SJSA1 (cell line): ENCODE measurements around the gene PPP2R5D. TPM values are rescaled to one million over a fixed set of nuclear protein-coding genes. Genes with fewer than 3 reads are reported as not detected.
"Not testable (repeated sequence)": the region's sequence is repeated elsewhere in the genome, so short reads cannot be mapped to it uniquely, and the experiment has no call there.

Source experiments
- DNase-seq, 2 experiments: peaks; one replicate each; pipeline ENCODE4 v3.0.0-alpha.2; 2015 to 2020; ENCODE audit warnings: low spot score in 2 of 2, low read depth in 1 of 2
- H3K27ac ChIP-seq: fragments of 250-450 bp; sonication (Bioruptor Pico); 2 replicates; pipeline ENCODE4 v1.5.1; 2020; ENCODE audit warnings: mild to moderate bottlenecking, moderate library complexity
- H3K27me3 ChIP-seq: fragments of 250-450 bp; sonication (Bioruptor Pico); replicated peaks from 2 replicates; pipeline ENCODE4 v1.5.1; 2020; ENCODE audit warnings: mild to moderate bottlenecking, moderate library complexity
- H3K36me3 ChIP-seq: fragments of 250-450 bp; sonication (Bioruptor Pico); 2 replicates; pipeline ENCODE4 v1.5.1; 2020; ENCODE audit warnings: mild to moderate bottlenecking
- H3K4me1 ChIP-seq: fragments of 250-450 bp; sonication (Bioruptor Pico); replicated peaks from 2 replicates; pipeline ENCODE4 v1.6.1; 2021; ENCODE audit warnings: mild to moderate bottlenecking
- H3K4me3 ChIP-seq: fragments of 250-450 bp; sonication (Bioruptor Pico); 2 replicates; pipeline ENCODE4 v1.5.1; 2020; ENCODE audit warnings: mild to moderate bottlenecking
- H3K9me3 ChIP-seq: fragments of 250-450 bp; sonication (Bioruptor Pico); replicated peaks from 2 replicates; pipeline ENCODE4 v1.5.1; 2020; ENCODE audit warnings: mild to moderate bottlenecking
- total RNA-seq: library from RNA; depleted of rRNA; stranded (reverse); fragments of >200 nt; shearing (Covaris generic); gene quantifications from 2 replicates; pipeline ENCODE4 v1.2.3, GENCODE V29; 2014

The PPP2R5D gene
- total RNA-seq, 1 experiment from 2014 or later, result 63.4 TPM

- peaks cover 40% of the 10 kb centered on the region for H3K36me3 ChIP-seq
- H3K9me3 ChIP-seq, result no peaks in the 10 kb centered on the region
- no peak overlapping the region for H3K27ac ChIP-seq
- peaks cover 9% of the 10 kb centered on the region for H3K4me1 ChIP-seq
- no peak overlapping the region for H3K4me3 ChIP-seq
- no peaks in the 10 kb centered on the region for H3K27me3 ChIP-seq
- no peak for DNase-seq
Measured at GRCh38 chr6:42988486-42989020, 4.2 kb downstream of the PPP2R5D start.

DNA sequence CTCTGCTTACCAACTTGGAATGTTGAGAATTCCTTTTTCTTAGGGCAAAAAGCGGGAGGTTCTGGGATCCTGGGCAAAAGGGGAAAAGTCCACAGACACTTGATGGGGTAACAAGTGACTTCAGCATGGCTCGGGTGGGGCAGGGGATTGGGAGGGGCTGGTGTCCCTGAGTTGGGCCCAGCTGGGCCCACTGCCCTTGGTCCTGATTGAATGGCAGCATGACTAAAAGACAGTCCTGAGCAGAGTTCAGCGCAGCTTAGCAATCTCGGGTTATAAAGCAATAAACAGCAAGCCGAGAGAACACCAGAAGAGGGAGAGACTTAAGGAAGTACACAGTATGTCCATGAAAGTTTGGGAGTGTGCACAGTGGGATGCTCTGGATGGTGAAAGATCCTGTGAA, 5.6 kb downstream of the PPP2R5D start:
- no peak overlapping the region for H3K27ac ChIP-seq
- H3K4me3 ChIP-seq, result no peak overlapping the region
- H3K9me3 ChIP-seq, result no peaks in the 10 kb centered on the region
- H3K4me1 ChIP-seq, result peaks cover 4% of the 10 kb centered on the region
- no peak for DNase-seq
- H3K36me3 ChIP-seq, result peaks cover 40% of the 10 kb centered on the region
- H3K27me3 ChIP-seq, result no peaks in the 10 kb centered on the region

DNA sequence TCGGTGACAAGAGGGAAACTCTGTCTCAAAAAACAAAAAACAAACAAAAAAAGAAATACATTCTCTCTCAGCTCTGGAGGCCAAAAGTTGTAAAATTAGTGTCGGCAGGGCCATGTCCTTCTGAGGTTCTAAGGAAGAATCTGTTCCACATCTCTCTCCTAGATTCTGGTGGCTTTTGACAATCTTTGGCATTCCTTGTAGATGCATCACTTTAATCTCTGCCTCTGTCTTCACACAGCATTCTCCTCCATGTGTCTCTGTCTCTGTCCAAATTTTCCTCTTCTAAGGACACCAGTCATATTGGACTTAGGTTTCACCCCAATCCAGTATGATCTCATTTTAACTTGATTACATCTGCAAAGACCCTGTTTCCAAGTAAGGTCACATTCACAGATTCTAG, 9.1 kb downstream of the PPP2R5D start:
- Histone ChIP-seq H3K36me3 (peaks cover 35% of the 10 kb centered on the region), H3K9me3 (no peaks in the 10 kb centered on the region), H3K27me3 (no peaks in the 10 kb centered on the region), H3K4me3 (no peak overlapping the region), H3K27ac (no peak overlapping the region), H3K4me1 (no peaks in the 10 kb centered on the region)
- DNase-seq, result no peak

DNA sequence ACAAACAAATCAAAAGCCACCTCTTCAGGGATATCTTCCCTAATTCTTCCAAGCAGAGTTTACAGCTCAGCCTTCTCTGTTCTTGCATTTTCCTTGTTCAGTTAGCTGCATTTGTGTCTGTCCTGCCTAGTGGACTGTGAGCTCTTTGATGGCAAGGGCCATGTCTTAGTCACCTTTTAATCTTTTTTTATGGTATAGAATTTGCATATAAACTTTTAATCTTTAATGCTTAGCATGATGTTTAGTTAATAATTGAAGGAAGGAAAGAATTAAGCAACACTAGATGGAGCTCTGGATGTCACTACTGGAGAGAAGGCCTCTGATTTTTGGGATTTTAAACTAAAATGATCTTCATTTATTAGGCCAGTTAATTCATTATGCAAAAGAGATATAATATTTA, 12.1 kb downstream of the PPP2R5D start:
- DNase-seq, result no peak

DNA sequence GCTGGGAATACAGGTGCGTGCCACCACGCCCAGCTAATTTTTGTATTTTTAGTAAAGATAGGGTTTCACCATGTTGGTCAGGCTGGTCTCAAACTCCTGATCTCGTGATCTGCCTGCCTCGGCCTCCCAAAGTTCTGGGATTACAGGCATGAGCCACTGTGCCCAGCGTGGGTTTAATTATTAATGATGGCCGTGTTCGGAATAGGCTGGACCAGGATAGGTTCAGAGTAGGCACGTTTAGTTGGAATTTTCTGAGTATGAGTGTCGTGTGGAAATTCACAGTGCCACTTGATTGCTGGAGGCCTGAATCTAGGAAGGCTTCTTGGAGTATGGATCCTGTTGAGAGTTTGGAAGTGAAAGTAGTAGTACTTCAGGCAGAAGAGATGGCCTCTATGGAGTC, 13.8 kb downstream of the PPP2R5D start:
- H3K4me3 ChIP-seq, H3K27me3 ChIP-seq, H3K9me3 ChIP-seq, H3K27ac ChIP-seq, DNase-seq, H3K4me1 ChIP-seq: not testable (repeated sequence)
- H3K36me3 ChIP-seq, result peaks cover 22% of the 10 kb centered on the region

More for the DNA sequence above, 12.1 kb downstream of the PPP2R5D start:
- Histone ChIP-seq H3K27me3 (no peaks in the 10 kb centered on the region), H3K9me3 (no peaks in the 10 kb centered on the region), H3K27ac (no peak overlapping the region), H3K36me3 (peaks cover 19% of the 10 kb centered on the region), H3K4me1 (no peaks in the 10 kb centered on the region), H3K4me3 (no peak overlapping the region)

GRCh38 chr6:43001843-43002242, 17.5 kb downstream of the PPP2R5D start:
- H3K36me3 ChIP-seq, result peaks cover 36% of the 10 kb centered on the region
- no peaks in the 10 kb centered on the region for H3K27me3 ChIP-seq
- no peak overlapping the region for H3K27ac ChIP-seq

GRCh38 chr6:43005844-43006243, 21.5 kb downstream of the PPP2R5D start:
- Histone ChIP-seq H3K36me3 (peaks cover 69% of the 10 kb centered on the region), H3K4me1 (no peaks in the 10 kb centered on the region), H3K4me3 (no peak overlapping the region), H3K27me3 (no peaks in the 10 kb centered on the region), H3K9me3 (no peaks in the 10 kb centered on the region), H3K27ac (no peak overlapping the region)
- DNase-seq, result no peak

More at GRCh38 chr6:43001843-43002242, 17.5 kb downstream of the PPP2R5D start:
- Histone ChIP-seq H3K9me3 (no peaks in the 10 kb centered on the region), H3K4me1 (no peaks in the 10 kb centered on the region), H3K4me3 (no peak overlapping the region)
- no peak for DNase-seq

DNA sequence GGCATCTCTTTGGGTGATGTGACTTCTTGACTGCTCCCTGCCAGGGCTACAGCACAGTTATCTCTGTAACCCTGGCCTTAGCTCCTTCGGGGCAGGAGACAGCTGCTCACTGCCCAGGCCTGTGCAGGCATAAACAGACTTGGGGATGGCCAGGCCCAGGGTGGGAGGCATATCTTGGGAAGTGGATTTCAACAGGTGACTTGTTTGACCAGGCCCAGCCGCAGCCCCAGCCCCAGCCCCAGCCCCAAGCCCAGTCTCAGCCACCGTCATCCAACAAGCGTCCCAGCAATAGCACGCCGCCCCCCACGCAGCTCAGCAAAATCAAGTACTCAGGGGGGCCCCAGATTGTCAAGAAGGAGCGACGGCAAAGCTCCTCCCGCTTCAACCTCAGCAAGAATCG, 21.9 kb downstream of the PPP2R5D start:
- H3K36me3 ChIP-seq, result peaks cover 69% of the 10 kb centered on the region
- H3K4me1 ChIP-seq, result no peaks in the 10 kb centered on the region
- DNase-seq, result no peak
- no peaks in the 10 kb centered on the region for H3K27me3 ChIP-seq
- H3K9me3 ChIP-seq, result no peaks in the 10 kb centered on the region
- H3K4me3 ChIP-seq, result no peak overlapping the region
- no peak overlapping the region for H3K27ac ChIP-seq

DNA sequence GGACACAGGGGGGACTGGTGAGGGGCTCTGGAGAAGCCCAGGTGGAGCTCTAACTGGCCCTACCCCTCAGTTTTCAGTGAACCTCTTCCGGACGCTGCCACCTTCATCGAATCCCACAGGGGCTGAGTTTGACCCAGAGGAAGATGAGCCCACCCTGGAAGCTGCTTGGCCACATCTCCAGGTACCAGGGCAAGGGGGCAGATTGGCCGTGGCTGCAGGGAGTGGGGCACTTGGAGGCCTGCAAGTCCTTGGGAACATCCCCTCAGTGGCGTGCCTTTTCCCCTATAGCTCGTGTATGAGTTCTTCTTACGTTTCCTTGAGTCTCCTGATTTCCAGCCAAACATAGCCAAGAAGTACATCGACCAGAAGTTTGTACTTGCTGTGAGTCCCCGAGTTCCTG, 22.8 kb downstream of the PPP2R5D start:
- no peaks in the 10 kb centered on the region for H3K27me3 ChIP-seq
- H3K4me1 ChIP-seq, result no peaks in the 10 kb centered on the region
- H3K9me3 ChIP-seq, result no peaks in the 10 kb centered on the region
- no peak overlapping the region for H3K27ac ChIP-seq
- no peak for DNase-seq
- peaks cover 78% of the 10 kb centered on the region for H3K36me3 ChIP-seq
- no peak overlapping the region for H3K4me3 ChIP-seq

DNA sequence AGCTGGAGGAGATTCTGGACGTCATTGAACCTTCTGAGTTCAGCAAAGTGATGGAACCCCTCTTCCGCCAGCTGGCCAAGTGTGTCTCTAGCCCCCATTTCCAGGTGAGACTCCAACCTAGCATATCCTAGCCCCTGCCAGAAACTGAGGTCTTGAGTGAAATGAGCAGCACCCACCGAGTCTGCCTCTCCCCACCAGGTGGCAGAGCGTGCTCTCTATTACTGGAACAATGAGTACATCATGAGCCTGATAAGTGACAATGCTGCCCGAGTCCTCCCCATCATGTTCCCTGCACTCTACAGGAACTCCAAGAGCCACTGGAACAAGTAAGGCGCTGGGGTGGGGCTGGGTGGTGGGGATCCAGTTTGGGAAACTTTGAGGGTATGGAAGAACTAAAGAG, 24.8 kb downstream of the PPP2R5D start:
- H3K4me1 ChIP-seq, result peaks cover 7% of the 10 kb centered on the region; the same call in 1 of the 2 replicates
- no peaks in the 10 kb centered on the region for H3K27me3 ChIP-seq
- peak in 1 of 2 experiments; percentile 28 for DNase-seq
- H3K4me3 ChIP-seq, result no peak overlapping the region
- H3K27ac ChIP-seq, result no peak overlapping the region
- H3K9me3 ChIP-seq, result no peaks in the 10 kb centered on the region
- H3K36me3 ChIP-seq, result peaks cover 77% of the 10 kb centered on the region

GRCh38 chr6:43011207-43011606, 26.8 kb downstream of the PPP2R5D start:
- Histone ChIP-seq H3K4me1 (peaks cover 7% of the 10 kb centered on the region; the same call in 1 of the 2 replicates), H3K27me3 (no peaks in the 10 kb centered on the region), H3K27ac (no peak overlapping the region), H3K9me3 (no peaks in the 10 kb centered on the region), H3K4me3 (no peak overlapping the region), H3K36me3 (peaks cover 71% of the 10 kb centered on the region)
- no peak for DNase-seq

GRCh38 chr6:43012364-43012763, 28.0 kb downstream of the PPP2R5D start:
- peaks cover 7% of the 10 kb centered on the region; the same call in 1 of the 2 replicates for H3K4me1 ChIP-seq
- H3K27me3 ChIP-seq, result no peaks in the 10 kb centered on the region
- DNase-seq, result no peak
- H3K4me3 ChIP-seq, result no peak overlapping the region; the same call in 1 of the 2 replicates
- peaks cover 73% of the 10 kb centered on the region for H3K36me3 ChIP-seq
- no peaks in the 10 kb centered on the region for H3K9me3 ChIP-seq
- no peak overlapping the region for H3K27ac ChIP-seq

DNA sequence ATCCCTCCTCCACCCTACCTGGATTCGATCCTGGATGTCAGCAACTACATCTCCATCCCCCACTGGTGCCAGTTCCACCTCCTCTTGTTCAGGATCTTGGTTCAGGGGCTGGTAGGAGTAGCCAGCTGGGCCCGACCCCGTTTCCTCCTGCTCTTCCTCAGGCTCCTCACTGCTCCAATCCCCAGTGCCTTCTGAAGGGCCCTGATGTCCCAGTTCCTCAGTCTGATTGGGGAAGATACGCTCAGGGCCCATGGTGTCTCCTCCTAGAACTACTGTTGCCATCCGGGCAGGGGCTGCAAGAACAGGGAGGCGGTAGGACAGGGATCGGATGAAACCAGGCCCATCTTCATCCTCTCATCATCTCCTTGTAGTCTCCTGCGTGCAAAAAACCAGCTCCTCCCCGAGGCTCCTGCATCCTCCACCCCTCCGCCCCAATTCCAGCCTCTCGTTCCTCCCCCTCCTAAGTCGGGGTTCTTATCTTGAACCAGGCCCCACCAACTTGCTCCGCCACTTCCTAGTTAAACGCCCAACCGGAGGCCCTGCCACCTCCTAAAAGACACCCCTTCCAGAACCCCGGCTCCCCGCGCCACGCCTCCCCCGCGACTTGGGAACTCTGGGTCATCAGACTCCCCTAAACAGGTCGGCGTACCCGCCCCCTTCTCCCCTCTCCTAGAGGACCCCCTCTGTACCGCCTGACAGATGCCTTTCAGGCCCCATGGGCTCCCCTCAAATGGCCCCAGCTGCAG, 28.9 kb downstream of the PPP2R5D start:
- peak in 1 of 2 experiments; percentile 26 for DNase-seq
- no peaks in the 10 kb centered on the region for H3K27me3 ChIP-seq
- H3K27ac ChIP-seq, result peak overlapping the region; percentile 22; the same call in 1 of the 2 replicates
- no peaks in the 10 kb centered on the region for H3K9me3 ChIP-seq
- peak overlapping the region; percentile 59 for H3K4me3 ChIP-seq
- peaks cover 7% of the 10 kb centered on the region; the same call in 1 of the 2 replicates for H3K4me1 ChIP-seq
- peaks cover 73% of the 10 kb centered on the region for H3K36me3 ChIP-seq

DNA sequence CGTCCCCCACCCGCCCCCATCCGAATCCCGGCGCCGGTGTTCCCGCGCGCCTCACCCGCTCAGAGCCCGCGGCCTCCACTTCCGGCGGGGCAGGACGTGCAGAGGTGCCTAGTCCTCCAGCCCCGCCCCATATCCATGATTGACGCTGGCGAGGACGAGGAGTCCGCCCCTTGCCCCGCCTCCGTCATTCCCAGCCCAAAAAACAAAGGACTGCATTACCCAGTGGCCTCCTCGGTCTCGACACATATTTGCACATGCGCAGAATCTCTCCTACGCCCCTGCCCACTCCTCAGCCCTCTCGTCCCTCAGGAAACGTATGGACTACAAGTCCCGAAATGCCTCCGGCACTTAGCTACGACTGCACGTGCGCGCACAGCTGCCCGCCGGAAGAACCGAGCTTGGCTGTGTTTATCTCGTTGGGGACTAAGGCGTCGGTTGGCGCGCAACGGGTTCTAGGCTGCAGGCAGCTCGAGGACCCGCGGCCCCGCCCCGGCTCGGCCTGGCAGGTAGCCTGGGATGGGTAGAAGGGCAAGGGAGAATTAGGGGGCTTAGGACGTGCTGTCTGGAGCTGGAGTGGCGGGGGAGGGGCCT, 29.6 kb downstream of the PPP2R5D start, which contains the start of the genes KLHDC3 and MEA1:
TSS of gene KLHDC3 (plus strand) at position 407 of the 591 bp plus-strand sequence. CDS start 2,944 bp downstream, outside the sequence.
TSS of gene MEA1 (minus strand) at position 104 of the 591 bp plus-strand sequence. CDS start 133 bp downstream, outside the sequence.
- Histone ChIP-seq H3K27ac (peak within 1 kb of the TSS; percentile 53), H3K4me3 (peak within 1 kb of the TSS; percentile 59), H3K36me3 (peaks cover 73% of the 10 kb centered on the region), H3K27me3 (no peaks in the 10 kb centered on the region), H3K9me3 (no peaks in the 10 kb centered on the region), H3K4me1 (peaks cover 7% of the 10 kb centered on the region; the same call in 1 of the 2 replicates)
- DNase-seq, result peak; percentile 99 to 100
